Omental fat pad (tissue), 4 donors: ENCODE data around the gene NOC2L. TPM values are rescaled to one million over a fixed set of nuclear protein-coding genes. Genes with fewer than 3 reads are reported as not detected.

ENCODE experiments used
- ATAC-seq: fragments of 150-250 bp; one replicate; pipeline ENCODE4 v1.9.1; 2016; ENCODE audit warnings: mild to moderate bottlenecking, moderate library complexity; ENCODE audit not compliant: low FRiP score
- DNase-seq: peaks from one replicate; pipeline ENCODE4 v3.0.0-alpha.2; 2019; ENCODE audit warnings: low spot score
- CTCF ChIP-seq, 3 donors: fragments of 450-650 bp; IDR thresholded peaks; one replicate each; pipeline ENCODE4 v1.5.1; 2016 to 2017; ENCODE audit warnings: antibody characterized with exemption in 3 of 3, mild to moderate bottlenecking in 3 of 3, moderate library complexity in 2 of 3
- total RNA-seq, 4 donors: library from RNA; depleted of rRNA; stranded (reverse); fragments of >200 nt; gene quantifications; one replicate each; pipeline ENCODE4 v1.1.0, GENCODE V29; 2016

Gene NOC2L
- total RNA-seq, 4 donors from 2014 or later: 29.2 to 63.5 (median 31.3) TPM

- ATAC-seq (no peak), DNase-seq (no peak)
- no peak for TF ChIP-seq CTCF (IDR thresholded peaks at IDR 0.05)
These were observed 4.9 kb upstream of the NOC2L start for GRCh38 chr1:963746-964525.

GRCh38 chr1:963301-963651 lies 4.2 kb upstream of the NOC2L start:
- DNase-seq (no peak), ATAC-seq (no peak)
- TF ChIP-seq CTCF (IDR thresholded peaks at IDR 0.05): no peak

GRCh38 chr1:962381-963300 lies 3.6 kb upstream of the NOC2L start:
- ATAC-seq: no peak
- DNase-seq: no peak
- no peak for TF ChIP-seq CTCF (IDR thresholded peaks at IDR 0.05)

GRCh38 chr1:961132-961669 lies 2.1 kb upstream of the NOC2L start:
- TF ChIP-seq CTCF (IDR thresholded peaks at IDR 0.05): no peak
- DNase-seq (no peak), ATAC-seq (no peak)

- DNase-seq: no peak
- ATAC-seq: peak; percentile 38
- TF ChIP-seq CTCF (IDR thresholded peaks at IDR 0.05): no peak
These were observed 1.5 kb upstream of the NOC2L start, which contains the start of gene KLHL17 for GRCh38 chr1:960363-961131. Gene KLHL17, plus strand, starts transcription at chr1:960584. Its CDS starts 110 bp downstream, at chr1:960694.

GRCh38 chr1:959731-960362 lies 791 bp upstream of the NOC2L start:
- ATAC-seq (no peak), DNase-seq (no peak)
- no peak for TF ChIP-seq CTCF (IDR thresholded peaks at IDR 0.05)
